Fibroblast of villous mesenchyme (primary cell): Measurements from ENCODE around the gene FER. TPM values are rescaled to one million over a fixed set of nuclear protein-coding genes. Genes with fewer than 3 reads are reported as not detected.
"Not testable (repeated sequence)": the region's sequence is repeated elsewhere in the genome, so short reads cannot be mapped to it uniquely, and the experiment has no call there.

Experiments
- DNase-seq: peaks from one replicate; pipeline ENCODE4 v3.0.0-alpha.2; 2010; ENCODE audit warnings: low read depth
- H3K4me3 ChIP-seq: 2 replicates; pipeline ENCODE4 v1.5.1; 2011; ENCODE audit warnings: low read depth, mild to moderate bottlenecking, low read length
- total RNA-seq: library from RNA; depleted of rRNA; stranded (reverse); fragments of >200 nt; gene quantifications from 2 replicates; pipeline ENCODE4 v1.2.3, GENCODE V29; 2012
- TF ChIP-seq, protein P1 (sequence below): IDR thresholded peaks from 2 replicates; pipeline ENCODE4 v1.5.1; 2012; ENCODE audit warnings: low read depth, mild to moderate bottlenecking, low read length; ENCODE audit not compliant: insufficient read depth

The FER gene
- total RNA-seq, 1 donor, result 43.6 TPM

DNA sequence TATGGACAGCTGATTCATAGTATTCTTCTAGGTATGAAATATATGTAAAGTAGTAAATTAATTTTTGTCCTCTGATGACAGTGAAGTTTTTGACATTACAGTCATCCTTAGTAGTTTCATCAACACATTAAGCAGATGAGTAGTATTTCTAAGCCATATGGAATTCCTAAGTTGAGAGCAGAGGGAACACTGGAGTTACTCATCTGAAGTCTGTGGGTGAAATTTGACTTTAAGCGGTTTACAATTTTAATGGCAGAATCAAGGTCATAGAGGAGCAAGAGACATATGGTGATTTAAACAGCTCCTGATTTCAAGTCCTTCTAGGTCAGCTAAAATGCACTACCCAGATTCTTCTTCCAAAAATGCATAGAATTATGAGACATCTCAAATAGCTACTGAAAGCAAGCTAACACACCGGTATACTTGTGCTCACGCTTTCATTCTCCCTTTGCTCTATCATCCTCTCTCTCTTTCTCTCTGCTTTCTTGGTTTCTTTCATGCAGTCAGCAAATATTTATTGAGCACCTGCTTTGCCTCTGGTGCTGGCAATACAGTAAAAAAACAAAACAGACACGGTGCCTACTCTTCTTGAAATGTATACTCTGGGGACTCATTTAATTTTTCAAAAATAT lies 235.9 kb downstream of the FER start:
- H3K4me3 ChIP-seq, result no peak overlapping the region
- TF ChIP-seq, protein P1, sequence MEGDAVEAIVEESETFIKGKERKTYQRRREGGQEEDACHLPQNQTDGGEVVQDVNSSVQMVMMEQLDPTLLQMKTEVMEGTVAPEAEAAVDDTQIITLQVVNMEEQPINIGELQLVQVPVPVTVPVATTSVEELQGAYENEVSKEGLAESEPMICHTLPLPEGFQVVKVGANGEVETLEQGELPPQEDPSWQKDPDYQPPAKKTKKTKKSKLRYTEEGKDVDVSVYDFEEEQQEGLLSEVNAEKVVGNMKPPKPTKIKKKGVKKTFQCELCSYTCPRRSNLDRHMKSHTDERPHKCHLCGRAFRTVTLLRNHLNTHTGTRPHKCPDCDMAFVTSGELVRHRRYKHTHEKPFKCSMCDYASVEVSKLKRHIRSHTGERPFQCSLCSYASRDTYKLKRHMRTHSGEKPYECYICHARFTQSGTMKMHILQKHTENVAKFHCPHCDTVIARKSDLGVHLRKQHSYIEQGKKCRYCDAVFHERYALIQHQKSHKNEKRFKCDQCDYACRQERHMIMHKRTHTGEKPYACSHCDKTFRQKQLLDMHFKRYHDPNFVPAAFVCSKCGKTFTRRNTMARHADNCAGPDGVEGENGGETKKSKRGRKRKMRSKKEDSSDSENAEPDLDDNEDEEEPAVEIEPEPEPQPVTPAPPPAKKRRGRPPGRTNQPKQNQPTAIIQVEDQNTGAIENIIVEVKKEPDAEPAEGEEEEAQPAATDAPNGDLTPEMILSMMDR, result no peak
- DNase-seq, result no peak

- no peak overlapping the region for H3K4me3 ChIP-seq
- peak; percentile 25 for DNase-seq
- TF ChIP-seq, protein P1, result no peak
These were observed 242.2 kb downstream of the FER start for GRCh38 chr5:108989761-108990392.

DNA sequence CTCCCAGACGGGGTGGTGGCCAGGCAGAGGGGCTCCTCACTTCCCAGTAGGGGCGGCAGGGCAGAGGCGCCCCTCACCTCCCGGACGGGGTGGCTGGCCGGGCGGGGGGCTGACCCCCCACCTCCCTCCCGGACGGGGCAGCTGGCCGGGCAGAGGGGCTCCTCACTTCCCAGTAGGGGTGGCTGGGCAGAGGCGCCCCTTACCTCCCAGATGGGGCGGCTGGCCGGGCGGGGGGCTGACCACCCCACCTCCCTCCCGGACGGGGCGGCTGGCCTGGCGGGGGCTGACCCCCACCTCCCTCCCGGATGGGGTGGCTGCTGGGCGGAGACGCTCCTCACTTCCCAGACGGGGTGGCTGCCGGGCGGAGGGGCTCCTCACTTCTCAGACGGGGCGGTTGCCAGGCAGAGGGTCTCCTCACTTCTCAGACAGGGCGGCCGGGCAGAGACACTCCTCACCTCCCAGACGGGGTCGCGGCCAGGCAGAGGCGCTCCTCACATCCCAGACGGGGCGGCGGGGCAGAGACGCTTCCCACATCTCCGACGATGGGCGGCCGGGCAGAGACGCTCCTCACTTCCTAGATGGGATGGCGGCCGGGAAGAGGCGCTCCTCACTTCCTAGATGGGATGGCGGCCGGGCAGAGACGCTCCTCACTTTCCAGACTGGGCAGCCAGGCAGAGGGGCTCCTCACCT lies 244.8 kb downstream of the FER start:
- not testable (repeated sequence) for H3K4me3 ChIP-seq, DNase-seq

- not testable (repeated sequence) for DNase-seq, H3K4me3 ChIP-seq
These were observed 245.7 kb downstream of the FER start for GRCh38 chr5:108993440-108993839.

DNA sequence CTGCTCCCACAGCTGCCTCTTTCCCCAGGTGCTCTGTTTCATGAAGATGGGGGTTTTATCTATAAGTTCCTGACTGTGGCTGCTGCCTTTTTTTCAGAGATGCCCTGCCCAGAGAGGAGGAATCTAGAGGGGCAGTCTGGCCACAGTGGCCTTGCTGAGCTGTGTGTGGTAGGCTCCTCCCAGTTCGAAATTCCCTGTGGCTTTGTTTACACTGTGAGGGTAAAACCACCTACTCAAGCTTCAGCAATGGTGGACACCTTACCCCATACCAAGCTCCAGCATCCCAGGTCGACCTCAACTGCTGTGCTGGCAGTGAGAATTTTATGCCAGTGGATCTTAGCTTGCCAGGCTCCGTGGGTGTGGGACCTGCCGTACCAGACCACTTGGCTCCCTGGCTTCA lies 250.0 kb downstream of the FER start:
- no peak for DNase-seq
- TF ChIP-seq, protein P1, result no peak

DNA sequence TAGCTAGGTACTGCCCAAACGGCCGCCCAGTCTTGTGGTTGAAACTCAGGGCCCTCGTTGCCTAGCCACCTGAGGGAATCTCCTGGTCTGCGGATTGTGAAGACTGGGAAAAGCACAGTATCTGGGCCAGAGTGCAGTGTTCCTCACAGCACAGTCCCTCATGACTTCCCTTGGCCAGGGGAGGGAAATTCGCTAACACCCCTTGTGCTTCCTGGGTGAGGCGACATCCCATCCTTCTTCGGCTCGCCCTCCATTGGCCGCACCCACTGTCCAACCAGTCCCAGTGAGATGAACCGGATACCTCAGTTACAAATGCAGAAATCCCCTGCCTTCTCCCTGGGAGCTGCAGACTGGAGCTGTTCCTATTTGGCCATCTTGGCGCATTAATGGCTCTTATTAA lies 250.5 kb downstream of the FER start:
- no peak for DNase-seq
- no peak overlapping the region for H3K4me3 ChIP-seq
- TF ChIP-seq, protein P1, result no peak

More for the DNA sequence above, 250.0 kb downstream of the FER start:
- H3K4me3 ChIP-seq, result no peak overlapping the region

GRCh38 chr5:109003928-109004327 lies 256.2 kb downstream of the FER start:
- peak; percentile 70 for DNase-seq
- TF ChIP-seq, protein P1, result no peak
- no peak overlapping the region for H3K4me3 ChIP-seq
